Naive B cell (primary cell): ENCODE measurements around the gene CR1. TPM values are rescaled to one million over a fixed set of nuclear protein-coding genes. Genes with fewer than 3 reads are reported as not detected.
"Not testable (repeated sequence)": the region's sequence is repeated elsewhere in the genome, so short reads cannot be mapped to it uniquely, and the experiment has no call there.

Experiments used
- ATAC-seq, 2 donors: fragments of 150-1000 bp; cut with Tn5 transposase; 2 replicates each; pipeline ENCODE4 v1.10.0; 2021; ENCODE audit warnings: low read depth in 2 of 2, mild to moderate bottlenecking in 2 of 2, moderate library complexity in 2 of 2
- DNase-seq: peaks from one replicate; pipeline ENCODE4 v3.0.0; 2022
- H3K27ac Mint-ChIP-seq, 6 donors: one replicate each; pipeline ENCODE4 v1.8.0; 2020 to 2022; ENCODE audit warnings: mild to moderate bottlenecking in 6 of 6, mixed read lengths in 6 of 6, moderate library complexity in 5 of 6, inconsistent platforms in 2 of 6
- H3K27me3 Mint-ChIP-seq, 3 donors: one replicate each; pipeline ENCODE4 v1.8.0; 2021 to 2022; ENCODE audit warnings: mixed read lengths in 3 of 3, mild to moderate bottlenecking in 1 of 3
- H3K36me3 Mint-ChIP-seq, 2 donors: one replicate each; pipeline ENCODE4 v1.8.0; 2020 to 2022; ENCODE audit warnings: mixed read lengths in 2 of 2, inconsistent platforms in 1 of 2, mild to moderate bottlenecking in 1 of 2
- H3K4me1 Mint-ChIP-seq, 3 donors: one replicate each; pipeline ENCODE4 v1.8.0; 2020 to 2022; ENCODE audit warnings: mixed read lengths in 3 of 3, inconsistent platforms in 1 of 3, mild to moderate bottlenecking in 1 of 3, moderate library complexity in 1 of 3
- H3K4me3 Mint-ChIP-seq, 8 donors: one replicate each; pipeline ENCODE4 v1.8.0; 2020 to 2022; ENCODE audit warnings: mild to moderate bottlenecking in 8 of 8, mixed read lengths in 8 of 8, moderate library complexity in 8 of 8, inconsistent platforms in 2 of 8
- H3K9me3 Mint-ChIP-seq, 7 donors: one replicate each; pipeline ENCODE4 v1.8.0; 2020 to 2022; ENCODE audit warnings: mixed read lengths in 7 of 7, mild to moderate bottlenecking in 5 of 7, inconsistent platforms in 2 of 7, moderate library complexity in 1 of 7
- polyA plus RNA-seq, 6 donors: library from polyadenylated mRNA; unstranded; fragments of 300-500 nt; fragmentation: Illumina TruSeq; gene quantifications; one replicate each; pipeline ENCODE4 v1.2.3, GENCODE V29; 2021; ENCODE audit warnings: low read depth in 6 of 6

CR1 gene
- polyA plus RNA-seq, 6 donors from 2014 or later, result 20.5 to 32.8 (median 24.3) TPM

- ATAC-seq, result no peak
- H3K9me3 Mint-ChIP-seq, result no peaks in the 10 kb centered on the region
- H3K27me3 Mint-ChIP-seq, result no peaks in the 10 kb centered on the region
- H3K27ac Mint-ChIP-seq, result peak overlapping the region; percentile 1 to 94 (median 23)
- peaks cover 31 to 40% of the 10 kb centered on the region in 2 donors for H3K36me3 Mint-ChIP-seq
- H3K4me1 Mint-ChIP-seq, result peaks cover 0 to 11% (median 0%) of the 10 kb centered on the region in 3 donors
- no peak overlapping the region for H3K4me3 Mint-ChIP-seq
- no peak for DNase-seq
These were observed 9.8 kb upstream of the CR1 start for GRCh38 chr1:207486198-207486597.

DNA sequence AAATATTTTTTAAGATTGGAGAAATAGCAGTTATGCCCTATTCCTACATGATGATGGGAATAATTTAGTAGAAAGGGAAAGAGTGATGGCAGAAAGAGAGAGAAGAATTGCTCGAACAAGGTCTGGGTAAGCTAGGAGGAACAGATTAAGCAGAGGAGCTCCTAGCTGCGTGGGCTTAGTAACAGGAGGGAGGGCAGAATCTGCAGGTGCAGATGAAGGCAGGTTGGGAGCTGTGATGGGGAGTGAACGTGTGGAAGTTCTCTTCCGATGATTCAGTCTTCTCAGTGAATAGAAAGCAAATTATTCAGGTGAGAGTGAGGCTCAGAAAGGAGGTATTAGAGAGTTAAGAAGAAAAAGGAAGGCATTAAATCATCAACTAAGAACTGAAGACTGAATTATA, 8.3 kb upstream of the CR1 start:
- Mint-ChIP-seq H3K4me3 (no peak overlapping the region), H3K27me3 (no peaks in the 10 kb centered on the region), H3K27ac (peak overlapping the region in 5 of 6 donors; percentile 26 to 82 (median 55)), H3K4me1 (peaks cover 0 to 11% (median 0%) of the 10 kb centered on the region in 3 donors), H3K9me3 (no peaks in the 10 kb centered on the region), H3K36me3 (peaks cover 31 to 35% of the 10 kb centered on the region in 2 donors)
- DNase-seq, result no peak
- no peak for ATAC-seq

DNA sequence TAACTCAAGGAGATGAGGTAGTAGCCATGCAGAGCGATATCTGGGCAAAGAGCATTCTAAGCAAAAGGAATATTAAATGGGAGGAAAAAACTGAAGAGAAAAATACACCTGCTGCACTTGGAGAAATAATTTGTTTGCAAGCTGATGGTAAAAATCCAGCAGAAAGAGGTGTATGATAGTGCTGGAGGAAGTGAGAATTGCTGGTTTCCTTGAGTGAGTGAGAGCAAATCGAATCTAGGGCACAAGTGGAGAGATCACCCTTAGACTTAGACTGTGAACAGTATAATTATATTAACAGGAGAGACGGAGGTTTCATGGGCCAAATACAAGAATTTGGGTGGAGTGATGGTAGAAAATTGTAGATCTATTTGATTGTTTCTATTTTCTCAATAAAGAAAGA, 2.7 kb upstream of the CR1 start:
- peaks cover 0 to 9% of the 10 kb centered on the region in 2 donors for H3K36me3 Mint-ChIP-seq
- no peak overlapping the region for H3K27ac Mint-ChIP-seq
- no peaks in the 10 kb centered on the region for H3K9me3 Mint-ChIP-seq
- H3K27me3 Mint-ChIP-seq, result no peaks in the 10 kb centered on the region
- no peak for ATAC-seq
- H3K4me3 Mint-ChIP-seq, result no peak overlapping the region
- no peak for DNase-seq
- H3K4me1 Mint-ChIP-seq, result peaks cover 19 to 26% (median 21%) of the 10 kb centered on the region in 3 donors

DNA sequence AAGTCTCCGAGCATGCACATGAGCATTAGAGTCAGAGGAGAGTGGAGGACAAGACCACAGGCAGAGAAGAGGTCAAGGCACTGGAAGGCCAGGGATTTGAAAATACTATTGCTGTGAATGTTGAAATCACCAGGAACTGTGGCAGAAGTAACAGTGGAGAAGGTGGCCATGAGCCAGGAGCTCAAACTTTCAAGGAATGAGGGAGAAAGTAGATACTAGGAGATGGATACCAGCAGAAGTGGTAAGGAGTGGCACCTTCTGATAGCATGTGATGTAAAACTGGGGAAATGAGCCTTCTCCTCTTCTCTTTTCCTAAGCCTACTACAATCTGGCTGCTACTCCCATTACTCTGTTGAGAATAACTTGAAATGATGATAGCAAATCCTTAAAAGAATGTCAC, 1.8 kb upstream of the CR1 start:
- no peak overlapping the region for H3K27ac Mint-ChIP-seq
- ATAC-seq, result no peak
- DNase-seq, result no peak
- no peak overlapping the region for H3K4me3 Mint-ChIP-seq
- H3K27me3 Mint-ChIP-seq, result no peaks in the 10 kb centered on the region
- H3K4me1 Mint-ChIP-seq, result peaks cover 26 to 35% (median 31%) of the 10 kb centered on the region in 3 donors
- H3K36me3 Mint-ChIP-seq, result peaks cover 0 to 9% of the 10 kb centered on the region in 2 donors
- H3K9me3 Mint-ChIP-seq, result no peaks in the 10 kb centered on the region

- H3K4me1 Mint-ChIP-seq, result peaks cover 30 to 40% (median 33%) of the 10 kb centered on the region in 3 donors
- not testable (repeated sequence) for H3K36me3 Mint-ChIP-seq, H3K9me3 Mint-ChIP-seq, ATAC-seq, H3K27me3 Mint-ChIP-seq
- peak overlapping the region in 5 of 6 donors; percentile 33 to 96 (median 86) for H3K27ac Mint-ChIP-seq
- DNase-seq, result peak; percentile 18
- H3K4me3 Mint-ChIP-seq, result peak overlapping the region; percentile 86 to 97 (median 95)
These were observed 676 bp upstream of the CR1 start for GRCh38 chr1:207495281-207495680.

DNA sequence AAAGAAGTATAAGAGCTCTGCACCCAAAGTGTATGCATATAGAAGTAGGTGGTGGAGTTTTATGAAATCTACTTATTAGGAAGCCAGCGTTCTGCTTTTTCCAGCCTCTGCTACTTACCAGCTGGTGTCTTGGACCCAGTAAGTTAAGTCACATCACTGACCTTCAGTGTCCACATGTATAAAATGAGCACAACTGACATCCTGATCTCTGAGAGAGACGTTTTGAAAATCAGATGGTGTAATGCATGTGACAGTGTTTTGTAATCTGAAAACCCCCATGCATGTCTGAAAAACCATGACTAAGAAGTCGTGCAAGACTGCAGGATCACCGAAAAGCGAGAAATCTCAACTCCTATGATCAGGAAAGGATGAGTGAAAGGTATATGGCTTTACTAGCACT, 2.0 kb downstream of the CR1 start:
- peak overlapping the region in 7 of 8 donors; percentile 61 to 97 (median 94) for H3K4me3 Mint-ChIP-seq
- no peaks in the 10 kb centered on the region for H3K36me3 Mint-ChIP-seq
- H3K27me3 Mint-ChIP-seq, result no peaks in the 10 kb centered on the region
- no peaks in the 10 kb centered on the region for H3K9me3 Mint-ChIP-seq
- DNase-seq (no peak), ATAC-seq (no peak)
- H3K4me1 Mint-ChIP-seq, result peaks cover 33 to 40% (median 34%) of the 10 kb centered on the region in 3 donors
- H3K27ac Mint-ChIP-seq, result peak overlapping the region in 4 of 6 donors; percentile 4 to 81 (median 7)

DNA sequence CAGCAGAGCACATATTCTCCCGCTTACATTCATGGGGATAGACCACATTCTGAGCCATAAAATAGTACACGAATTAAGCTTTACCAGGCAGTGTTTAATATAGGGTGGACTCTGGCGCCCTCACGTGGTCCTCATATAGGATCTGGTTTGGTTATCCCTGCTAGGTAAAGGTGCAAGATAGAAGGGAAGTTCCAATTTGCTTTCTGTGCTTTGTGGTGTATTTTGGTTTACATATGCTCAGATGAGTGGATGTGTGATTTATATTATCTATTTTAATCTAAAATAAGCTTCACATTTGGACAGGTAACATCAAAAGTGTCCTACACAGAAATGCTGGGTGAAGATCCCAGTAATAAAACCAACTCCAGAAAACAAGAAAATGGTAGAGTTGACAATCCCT, 3.6 kb downstream of the CR1 start:
- H3K36me3 Mint-ChIP-seq, result peaks cover 0 to 5% of the 10 kb centered on the region in 2 donors
- ATAC-seq, result peak; percentile 47 to 63
- H3K4me1 Mint-ChIP-seq, result peaks cover 40 to 42% (median 42%) of the 10 kb centered on the region in 3 donors
- H3K9me3 Mint-ChIP-seq, result no peaks in the 10 kb centered on the region
- H3K4me3 Mint-ChIP-seq, result peak overlapping the region in 2 of 8 donors; percentile 19 to 64
- peak overlapping the region in 1 of 6 donors; percentile 82 for H3K27ac Mint-ChIP-seq
- peak; percentile 67 for DNase-seq
- H3K27me3 Mint-ChIP-seq, result no peaks in the 10 kb centered on the region

DNA sequence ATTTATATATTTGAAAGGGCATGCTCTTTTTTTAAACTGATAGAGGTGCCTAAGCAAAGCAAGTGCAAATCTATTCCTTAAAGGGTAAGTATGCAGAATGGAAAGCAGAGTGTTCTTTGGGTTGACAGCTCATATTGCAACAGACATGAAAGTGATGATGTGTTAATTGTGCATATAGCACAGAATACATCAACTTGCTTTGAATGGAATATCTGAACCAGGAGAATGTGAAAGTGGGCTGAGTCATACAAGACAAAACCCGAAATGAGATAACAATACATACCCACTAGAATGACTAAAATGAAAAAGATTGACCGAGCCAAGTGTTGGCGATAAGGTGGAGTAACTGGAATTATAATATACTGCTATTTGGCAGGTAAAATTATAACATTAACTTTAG, 4.3 kb downstream of the CR1 start:
- Mint-ChIP-seq H3K27ac (no peak overlapping the region), H3K27me3 (no peaks in the 10 kb centered on the region), H3K36me3 (peaks cover 0 to 5% of the 10 kb centered on the region in 2 donors), H3K4me1 (peaks cover 38 to 41% (median 41%) of the 10 kb centered on the region in 3 donors), H3K4me3 (no peak overlapping the region), H3K9me3 (no peaks in the 10 kb centered on the region)
- no peak for DNase-seq
- ATAC-seq, result no peak

DNA sequence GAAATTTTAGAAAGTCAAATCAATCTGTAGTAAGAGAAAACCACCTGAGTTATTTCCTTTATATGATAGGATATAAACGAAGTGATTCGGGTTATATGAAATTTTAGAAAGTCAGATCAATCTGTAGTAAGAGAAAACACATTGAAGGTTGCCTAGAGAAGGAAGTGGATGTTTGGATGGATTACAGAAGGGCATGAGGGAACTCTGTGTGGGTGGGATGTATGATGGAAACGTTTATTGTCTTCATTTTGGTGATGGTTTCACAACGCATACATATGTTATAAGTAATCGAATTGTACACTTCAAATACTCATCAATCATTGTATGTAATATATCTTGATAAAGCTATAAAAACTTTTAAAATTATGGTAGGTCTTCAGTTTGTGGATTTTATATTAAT, 5.1 kb downstream of the CR1 start:
- H3K4me1 Mint-ChIP-seq, result peaks cover 31 to 35% (median 34%) of the 10 kb centered on the region in 3 donors
- H3K9me3 Mint-ChIP-seq, result no peaks in the 10 kb centered on the region
- no peak overlapping the region for H3K4me3 Mint-ChIP-seq
- H3K36me3 Mint-ChIP-seq, result peaks cover 0 to 7% of the 10 kb centered on the region in 2 donors
- no peak for DNase-seq
- ATAC-seq, result no peak
- no peak overlapping the region for H3K27ac Mint-ChIP-seq
- H3K27me3 Mint-ChIP-seq, result no peaks in the 10 kb centered on the region

GRCh38 chr1:207502726-207503125, 6.8 kb downstream of the CR1 start:
- DNase-seq, result no peak
- H3K4me1 Mint-ChIP-seq, result peaks cover 19 to 28% (median 26%) of the 10 kb centered on the region in 3 donors
- peak overlapping the region in 1 of 6 donors; percentile 5 for H3K27ac Mint-ChIP-seq
- H3K36me3 Mint-ChIP-seq, result peaks cover 14 to 23% of the 10 kb centered on the region in 2 donors
- H3K4me3 Mint-ChIP-seq, result no peak overlapping the region
- ATAC-seq, result no peak
- no peaks in the 10 kb centered on the region for H3K9me3 Mint-ChIP-seq
- H3K27me3 Mint-ChIP-seq, result no peaks in the 10 kb centered on the region

- H3K27me3 Mint-ChIP-seq, result no peaks in the 10 kb centered on the region
- H3K27ac Mint-ChIP-seq, result peak overlapping the region in 2 of 6 donors; percentile 8 to 26
- H3K4me3 Mint-ChIP-seq, result no peak overlapping the region
- no peak for ATAC-seq
- H3K36me3 Mint-ChIP-seq, result peaks cover 16 to 29% of the 10 kb centered on the region in 2 donors
- H3K4me1 Mint-ChIP-seq, result peaks cover 7 to 18% (median 14%) of the 10 kb centered on the region in 3 donors
- no peak for DNase-seq
- no peaks in the 10 kb centered on the region for H3K9me3 Mint-ChIP-seq
These were observed 8.0 kb downstream of the CR1 start for GRCh38 chr1:207503950-207504349.

DNA sequence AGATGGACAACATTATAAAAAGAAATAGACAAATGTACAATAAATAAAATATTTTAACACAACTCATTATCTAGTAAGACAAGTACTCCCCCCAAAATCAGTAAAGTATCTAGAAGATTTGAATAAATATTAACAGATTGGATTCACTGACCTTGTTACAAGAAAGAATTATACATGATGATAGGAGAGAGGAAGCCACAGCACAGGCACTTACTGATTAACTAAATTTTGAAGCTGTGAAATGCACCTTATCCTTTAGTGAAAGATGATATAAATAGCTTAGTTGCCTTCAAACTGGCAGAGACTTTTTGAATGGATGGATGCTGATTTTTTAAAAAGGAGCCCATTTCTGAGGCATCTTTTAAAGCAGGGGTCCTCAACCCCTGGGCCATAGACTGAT, 8.5 kb downstream of the CR1 start:
- Mint-ChIP-seq H3K9me3 (no peaks in the 10 kb centered on the region), H3K27me3 (no peaks in the 10 kb centered on the region)

DNA sequence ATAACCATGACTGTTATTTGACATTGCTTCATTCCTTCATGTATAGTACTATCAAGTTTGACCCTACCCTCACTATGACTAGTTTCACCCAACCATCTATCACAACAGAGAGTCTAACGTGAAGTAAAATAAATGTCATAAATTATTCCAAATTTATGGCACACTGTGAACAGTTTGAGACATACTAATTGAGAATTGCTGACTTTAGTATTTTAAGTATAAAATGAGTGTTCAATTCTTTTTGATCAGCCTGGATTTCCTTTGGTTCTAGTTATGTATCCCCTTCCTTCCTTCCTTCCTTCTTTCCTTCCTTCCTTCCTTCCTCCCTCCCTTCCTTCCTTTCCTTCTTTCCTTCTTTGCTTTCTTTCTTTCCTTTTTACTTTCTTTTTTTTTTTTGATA, 14.5 kb downstream of the CR1 start:
- Mint-ChIP-seq H3K4me3 (no peak overlapping the region), H3K27ac (peak overlapping the region in 1 of 6 donors; percentile 79)

More for the DNA sequence above, 8.5 kb downstream of the CR1 start:
- Mint-ChIP-seq H3K4me1 (peaks cover 2 to 13% (median 9%) of the 10 kb centered on the region in 3 donors), H3K36me3 (peaks cover 16 to 29% of the 10 kb centered on the region in 2 donors), H3K4me3 (no peak overlapping the region), H3K27ac (no peak overlapping the region)
- DNase-seq (no peak), ATAC-seq (no peak)

GRCh38 chr1:207514890-207515289, 18.9 kb downstream of the CR1 start:
- ATAC-seq (no peak), DNase-seq (no peak)
- H3K4me1 Mint-ChIP-seq, result peaks cover 0 to 9% (median 0%) of the 10 kb centered on the region in 3 donors
- H3K4me3 Mint-ChIP-seq, result no peak overlapping the region
- H3K9me3 Mint-ChIP-seq, result no peaks in the 10 kb centered on the region
- H3K36me3 Mint-ChIP-seq, result peaks cover 18 to 22% of the 10 kb centered on the region in 2 donors
- H3K27ac Mint-ChIP-seq, result no peak overlapping the region
- no peaks in the 10 kb centered on the region for H3K27me3 Mint-ChIP-seq

More for the DNA sequence above, 14.5 kb downstream of the CR1 start:
- no peak for ATAC-seq
- Mint-ChIP-seq H3K27me3 (no peaks in the 10 kb centered on the region), H3K36me3 (peaks cover 34 to 46% of the 10 kb centered on the region in 2 donors), H3K4me1 (peaks cover 0 to 9% (median 0%) of the 10 kb centered on the region in 3 donors), H3K9me3 (no peaks in the 10 kb centered on the region)
- DNase-seq, result no peak
